ENCODE data around the gene POFUT1.
"Not testable (repeated sequence)": the region's sequence is repeated elsewhere in the genome, so short reads cannot be mapped to it uniquely, and the experiment has no call there.

Gene POFUT1

DNA sequence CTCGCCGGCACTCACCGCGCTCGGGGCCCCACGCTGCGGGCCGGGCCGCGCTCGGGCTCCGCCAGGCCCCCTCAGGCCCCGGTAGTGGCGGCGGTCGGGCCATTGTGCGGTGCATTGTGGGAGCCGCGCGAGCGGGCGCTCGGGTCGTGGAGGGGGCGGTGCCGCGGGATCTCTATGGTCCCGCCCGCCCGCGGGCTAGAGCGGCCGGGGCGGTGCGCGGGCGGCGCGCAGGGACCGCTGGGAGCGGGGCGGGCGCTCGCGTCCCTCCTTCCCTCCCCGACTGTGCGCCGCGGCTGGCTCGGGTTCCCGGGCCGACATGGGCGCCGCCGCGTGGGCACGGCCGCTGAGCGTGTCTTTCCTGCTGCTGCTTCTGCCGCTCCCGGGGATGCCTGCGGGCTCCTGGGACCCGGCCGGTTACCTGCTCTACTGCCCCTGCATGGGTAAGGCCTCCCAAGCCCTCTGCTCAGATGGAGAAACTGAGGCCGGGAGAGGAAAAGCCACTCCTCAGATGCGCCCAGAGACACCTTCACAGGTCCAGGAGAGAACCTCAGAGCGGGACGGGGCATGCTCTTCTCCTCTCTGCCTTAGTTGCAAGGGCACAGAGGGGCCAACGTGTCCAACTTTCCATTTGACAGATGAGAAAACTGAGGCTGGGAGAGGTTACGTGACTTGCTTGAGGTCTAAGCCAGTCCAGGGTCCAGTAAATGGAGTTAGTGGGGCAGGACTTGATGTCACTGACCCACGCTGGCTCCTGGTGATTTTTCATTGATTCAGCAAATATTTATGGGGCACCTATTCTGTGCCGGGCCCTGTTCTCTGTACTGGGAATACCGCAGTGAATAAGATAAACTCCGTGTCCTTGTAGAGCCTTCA lies at the start of gene POFUT1, which contains the start of gene PLAGL2:
TSS of gene POFUT1 (plus strand) at position 255 of the 873 bp plus-strand sequence. CDS start at position 317, 62 bp downstream.
TSS of gene PLAGL2 (minus strand) at position 118 of the 873 bp plus-strand sequence. CDS start 5,565 bp downstream, outside the sequence.
- peak; percentile 20 for DNase-seq

DNA sequence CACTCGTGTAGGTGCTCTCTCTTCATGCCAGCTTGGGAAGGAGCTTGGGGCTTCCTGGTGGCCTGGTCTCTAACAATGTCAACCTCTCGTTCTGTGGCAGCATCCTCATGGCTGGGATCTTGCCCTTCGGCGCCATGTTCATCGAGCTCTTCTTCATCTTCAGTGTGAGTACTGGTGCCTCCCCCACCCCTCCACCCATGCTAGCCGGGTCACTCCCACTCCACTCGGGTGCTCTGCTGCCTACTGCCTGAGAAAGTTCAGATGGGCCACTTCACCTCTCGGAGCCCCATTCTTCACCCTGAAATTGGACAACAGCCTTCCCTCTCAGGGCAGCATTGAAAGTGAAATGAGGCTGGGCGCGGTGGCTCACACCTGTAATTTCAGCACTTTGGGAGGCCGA lies 49.3 kb upstream of the POFUT1 start:
- no peak for DNase-seq

DNA sequence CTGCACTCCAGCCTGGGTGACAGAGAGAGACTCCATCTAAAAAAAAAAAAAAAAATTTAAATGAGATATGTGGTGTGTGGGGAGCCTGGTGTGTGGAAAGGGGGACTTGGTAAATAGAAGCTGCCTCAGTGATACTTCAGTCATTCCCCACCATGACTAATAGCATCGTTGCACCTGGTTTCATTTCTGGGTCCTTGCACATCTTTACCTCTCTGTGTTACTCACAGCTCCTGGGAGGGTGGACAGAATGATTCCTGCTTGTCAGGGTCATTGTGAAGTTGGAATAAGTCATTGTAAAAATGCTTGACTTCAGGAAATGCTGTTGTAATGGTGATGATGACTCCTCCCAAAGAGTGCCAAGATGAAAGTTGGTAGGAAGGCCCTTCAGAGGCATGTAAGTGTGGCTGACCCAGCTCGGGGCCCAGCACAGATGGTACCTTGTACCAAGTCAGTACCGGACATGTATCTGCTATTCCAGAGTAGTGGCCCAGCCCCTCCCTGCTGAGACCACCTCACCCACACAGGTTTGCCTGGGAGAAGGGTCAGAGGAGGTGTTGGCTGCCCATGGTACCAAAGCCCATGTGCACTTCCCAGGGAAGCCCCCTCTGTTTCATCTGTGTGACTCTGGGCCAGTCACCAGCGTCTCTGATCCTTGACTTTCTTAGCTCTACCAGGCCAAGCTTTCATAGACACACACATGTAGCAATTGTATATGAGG lies 48.6 kb upstream of the POFUT1 start:
- no peak for DNase-seq

DNA sequence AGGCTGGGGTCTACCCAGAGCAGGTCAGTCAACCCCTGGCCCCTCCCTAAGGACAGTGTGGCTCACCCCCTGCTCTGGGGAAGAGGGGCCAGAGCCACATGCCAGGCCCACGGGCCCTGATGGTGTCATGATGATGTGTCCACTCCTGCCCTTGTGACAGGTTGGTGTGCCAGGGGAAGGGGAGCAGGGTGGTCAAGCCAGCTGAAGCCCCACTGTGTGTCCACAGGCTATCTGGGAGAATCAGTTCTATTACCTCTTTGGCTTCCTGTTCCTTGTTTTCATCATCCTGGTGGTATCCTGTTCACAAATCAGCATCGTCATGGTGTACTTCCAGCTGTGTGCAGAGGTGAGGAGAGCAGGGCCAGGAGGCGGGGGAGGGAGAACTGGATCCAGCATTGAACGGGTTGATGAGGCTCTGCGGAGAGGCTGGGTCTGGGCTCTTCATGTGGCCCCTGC lies 47.9 kb upstream of the POFUT1 start:
- no peak for DNase-seq

DNA sequence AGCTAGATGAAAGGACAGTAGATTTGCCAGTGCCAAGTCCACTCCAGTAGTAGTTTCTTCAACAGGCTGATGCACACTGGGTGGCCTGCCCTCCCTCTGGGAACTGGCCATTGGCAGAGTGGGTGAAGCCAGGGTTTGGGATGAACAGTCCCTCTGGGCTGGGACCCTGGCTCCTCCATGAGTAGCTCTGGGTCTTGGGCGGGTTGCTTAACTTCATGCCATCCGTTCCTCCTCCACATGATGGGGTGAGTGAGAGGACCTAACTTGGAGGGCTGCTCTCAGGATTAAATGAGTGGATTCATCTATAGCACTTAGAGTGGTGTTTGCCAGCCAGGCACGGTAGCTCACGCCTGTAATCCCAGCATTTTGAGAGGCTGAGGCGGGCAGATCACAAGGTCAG lies 47.3 kb upstream of the POFUT1 start:
- DNase-seq: no peak

DNA sequence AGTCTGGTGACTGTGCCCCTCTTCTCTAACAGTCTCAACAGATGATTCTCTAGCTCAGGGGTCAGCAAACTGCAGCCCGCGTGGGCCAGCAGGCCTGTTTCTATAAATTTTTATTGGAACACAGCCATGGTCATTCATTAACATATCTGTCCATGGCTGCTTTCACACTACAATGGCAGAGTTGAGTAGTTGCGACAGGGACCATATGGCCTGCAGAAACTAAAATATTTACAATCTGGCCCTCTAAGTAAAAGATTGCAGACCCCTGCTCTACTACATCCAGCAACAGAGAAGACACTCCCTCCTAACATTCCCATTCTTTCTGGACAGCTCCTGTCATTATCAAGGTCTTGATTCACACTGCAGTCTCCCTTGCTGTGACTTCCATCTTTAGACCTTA lies 45.3 kb upstream of the POFUT1 start:
- DNase-seq: no peak

DNA sequence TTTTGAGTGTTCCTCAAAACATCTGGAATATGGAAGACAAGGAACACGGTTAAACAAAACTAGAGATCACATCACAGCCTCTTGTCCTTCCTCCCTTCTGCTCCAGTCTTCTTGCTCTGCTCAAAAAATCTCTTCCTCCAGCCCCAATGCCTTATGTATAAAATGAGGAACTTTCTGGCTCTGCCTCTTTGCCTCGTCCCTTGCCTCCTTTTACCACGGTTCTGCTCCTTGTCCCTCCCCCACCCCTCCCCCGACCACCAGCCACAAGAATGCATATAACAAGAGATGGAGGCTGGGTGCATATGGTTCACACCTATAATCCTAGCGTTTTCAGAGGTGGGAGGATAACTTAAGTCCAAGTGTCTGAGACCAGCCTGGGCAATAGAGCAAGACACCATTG lies 43.7 kb upstream of the POFUT1 start:
- DNase-seq: no peak

DNA sequence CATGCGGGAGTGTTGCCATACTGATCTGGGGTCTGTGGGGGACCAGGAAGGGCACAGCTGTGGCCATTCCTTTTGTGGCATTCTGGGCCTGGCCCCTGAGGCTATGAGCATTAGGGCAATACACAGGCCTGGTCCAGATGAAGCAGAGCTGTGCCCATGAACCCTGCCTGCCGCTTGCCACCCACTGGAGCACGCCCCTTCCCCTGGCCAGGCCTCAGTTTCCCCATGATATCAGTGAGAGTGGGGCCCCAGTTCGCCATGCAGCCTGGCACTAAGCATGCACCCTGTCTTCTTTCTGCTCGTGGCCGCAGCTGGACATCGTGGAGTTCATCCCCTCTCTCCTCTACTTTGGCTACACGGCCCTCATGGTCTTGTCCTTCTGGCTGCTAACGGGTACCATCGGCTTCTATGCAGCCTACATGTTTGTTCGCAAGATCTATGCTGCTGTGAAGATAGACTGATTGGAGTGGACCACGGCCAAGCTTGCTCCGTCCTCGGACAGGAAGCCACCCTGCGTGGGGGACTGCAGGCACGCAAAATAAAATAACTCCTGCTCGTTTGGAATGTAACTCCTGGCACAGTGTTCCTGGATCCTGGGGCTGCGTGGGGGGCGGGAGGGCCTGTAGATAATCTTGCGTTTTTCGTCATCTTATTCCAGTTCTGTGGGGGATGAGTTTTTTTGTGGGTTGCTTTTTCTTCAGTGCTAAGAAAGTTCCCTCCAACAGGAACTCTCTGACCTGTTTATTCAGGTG lies 42.5 kb upstream of the POFUT1 start:
- no peak for DNase-seq

DNA sequence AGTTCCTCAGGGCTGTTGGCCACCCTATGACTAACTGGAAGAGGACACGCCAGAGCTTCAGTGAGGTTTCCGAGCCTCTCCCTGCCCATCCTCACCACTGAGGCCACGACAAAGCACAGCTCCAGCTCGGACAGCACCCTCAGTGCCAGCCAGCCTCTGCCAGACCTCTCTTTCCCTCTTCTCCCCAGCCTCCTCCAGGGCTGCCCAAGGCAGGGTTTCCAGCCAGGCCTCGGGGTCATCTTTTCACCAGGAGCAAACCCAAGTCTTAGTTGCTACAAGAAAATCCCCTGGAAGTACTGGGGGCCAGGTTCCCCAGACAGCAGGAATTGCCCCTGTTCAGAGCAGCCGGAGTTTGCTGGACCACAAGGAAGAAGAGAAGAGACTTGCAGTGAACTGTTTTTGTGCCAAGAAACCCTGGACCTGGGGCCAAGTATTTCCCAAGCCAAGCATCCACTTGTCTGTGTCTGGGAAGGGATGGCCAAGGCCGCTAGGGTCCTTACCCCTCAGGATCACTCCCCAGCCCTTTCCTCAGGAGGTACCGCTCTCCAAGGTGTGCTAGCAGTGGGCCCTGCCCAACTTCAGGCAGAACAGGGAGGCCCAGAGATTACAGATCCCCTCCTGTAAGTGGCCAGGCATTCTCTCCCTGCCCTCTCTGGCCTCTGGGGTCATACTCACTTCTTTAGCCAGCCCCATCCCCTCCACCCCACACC lies 41.7 kb upstream of the POFUT1 start:
- no peak for DNase-seq

DNA sequence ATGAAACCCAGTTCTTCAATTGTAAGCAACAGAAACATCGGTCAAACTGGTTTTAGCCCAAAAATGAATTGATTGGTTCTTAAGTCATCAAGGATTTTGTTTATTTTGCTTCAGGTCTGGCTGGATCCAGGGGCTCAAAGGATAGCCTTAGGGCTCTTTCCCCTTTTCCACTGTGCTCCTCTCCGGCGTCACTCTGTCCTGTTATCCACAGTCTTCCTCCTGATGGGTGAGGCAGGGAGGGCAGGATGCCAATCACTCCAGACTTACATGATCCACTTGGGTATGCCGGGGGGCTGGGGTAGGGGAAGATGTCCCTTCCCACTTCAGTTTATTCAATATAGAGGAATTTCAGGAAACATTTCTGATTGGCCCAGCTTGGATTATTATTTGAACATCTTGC lies 40.1 kb upstream of the POFUT1 start:
- no peak for DNase-seq

DNA sequence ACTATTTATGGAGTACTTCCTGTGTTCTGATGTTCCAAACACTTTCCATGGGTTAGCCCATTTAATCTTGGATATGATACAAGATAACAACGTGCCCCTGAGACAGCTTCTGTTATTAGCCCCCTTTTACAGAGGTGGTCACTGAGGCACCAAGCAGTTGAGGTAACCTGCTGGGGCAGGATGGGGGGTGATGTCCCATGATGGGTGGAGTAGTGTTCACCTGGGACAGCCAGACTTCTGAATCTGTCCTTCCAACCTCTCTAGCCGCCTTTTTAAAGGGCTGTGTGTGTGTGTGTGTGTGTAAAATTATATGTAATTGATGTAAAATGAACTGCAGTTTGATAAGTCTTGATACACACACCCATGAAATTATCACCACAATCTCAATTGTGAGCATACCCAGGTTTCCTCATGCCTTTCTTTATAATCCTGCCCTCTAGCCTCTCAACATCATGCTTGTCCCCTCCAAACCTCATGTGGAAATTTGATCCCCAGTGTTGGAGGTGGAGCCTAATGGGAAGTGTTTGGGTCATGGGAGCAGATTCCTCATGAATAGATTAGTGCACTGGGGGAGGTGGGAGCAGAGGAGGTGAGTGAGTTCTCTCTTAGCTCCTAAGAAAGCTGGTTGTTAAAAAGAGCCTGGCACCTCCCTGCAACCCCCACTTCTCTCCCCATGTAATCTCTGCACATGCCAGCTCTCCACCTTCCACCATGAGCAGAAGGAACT lies 39.3 kb upstream of the POFUT1 start:
- no peak for DNase-seq

DNA sequence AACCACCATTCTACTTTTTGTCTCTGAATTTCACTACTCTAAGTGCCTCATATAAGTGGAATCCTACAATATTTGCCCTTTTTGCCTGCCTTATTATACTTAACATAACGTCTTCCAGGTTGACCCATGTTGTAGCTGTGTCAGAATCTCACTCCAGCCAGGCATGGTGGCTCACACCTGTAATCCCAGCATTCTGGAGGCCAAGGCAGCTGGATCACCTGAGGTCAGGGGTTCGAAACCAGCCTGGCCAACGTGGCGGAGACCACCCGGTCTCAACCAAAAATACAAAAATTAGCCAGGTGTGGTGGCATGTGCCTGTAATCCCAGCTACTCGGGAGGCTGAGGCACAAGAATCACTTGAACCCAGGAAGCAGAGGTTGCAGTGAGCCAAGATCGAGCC lies 30.0 kb upstream of the POFUT1 start:
- DNase-seq: not testable (repeated sequence)

DNA sequence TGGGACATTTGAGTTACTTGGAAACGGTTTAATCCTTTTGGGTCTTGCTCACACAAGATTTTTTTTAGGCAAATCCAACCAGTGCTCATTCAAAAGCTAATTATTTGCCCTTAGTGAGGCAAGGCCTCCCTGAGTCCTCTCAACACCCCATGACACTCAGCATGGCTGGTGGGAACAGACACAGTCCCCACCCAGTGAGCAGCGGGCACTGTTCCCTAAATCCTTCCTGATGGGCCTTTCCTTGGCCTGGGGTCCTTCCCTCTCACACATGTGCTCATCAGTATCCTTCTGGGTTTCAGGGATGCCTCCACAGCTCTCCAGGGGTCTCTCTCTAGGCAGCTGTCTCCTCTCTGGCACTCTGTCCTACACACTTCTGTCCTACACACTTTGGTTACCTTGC lies 28.2 kb upstream of the POFUT1 start:
- DNase-seq: no peak

DNA sequence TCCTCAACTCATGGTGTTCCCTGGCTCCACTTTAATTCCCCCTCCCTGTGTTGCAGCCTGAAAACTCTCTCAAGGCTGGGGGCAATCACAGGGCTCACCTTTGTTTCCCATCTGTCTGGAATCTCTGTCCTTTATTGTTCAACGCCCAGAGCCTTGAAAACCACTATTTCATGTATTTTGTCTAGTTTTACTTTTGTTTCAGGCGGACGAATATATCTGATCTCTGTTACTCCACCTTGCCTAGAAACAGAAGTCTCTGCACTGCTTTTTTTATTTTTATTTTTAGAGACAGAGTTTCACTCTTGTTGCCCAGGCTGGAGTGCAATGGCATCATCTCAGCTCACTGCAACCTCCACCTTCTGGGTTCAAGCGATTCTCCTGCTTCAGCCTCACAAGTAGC lies 27.7 kb upstream of the POFUT1 start:
- no peak for DNase-seq

DNA sequence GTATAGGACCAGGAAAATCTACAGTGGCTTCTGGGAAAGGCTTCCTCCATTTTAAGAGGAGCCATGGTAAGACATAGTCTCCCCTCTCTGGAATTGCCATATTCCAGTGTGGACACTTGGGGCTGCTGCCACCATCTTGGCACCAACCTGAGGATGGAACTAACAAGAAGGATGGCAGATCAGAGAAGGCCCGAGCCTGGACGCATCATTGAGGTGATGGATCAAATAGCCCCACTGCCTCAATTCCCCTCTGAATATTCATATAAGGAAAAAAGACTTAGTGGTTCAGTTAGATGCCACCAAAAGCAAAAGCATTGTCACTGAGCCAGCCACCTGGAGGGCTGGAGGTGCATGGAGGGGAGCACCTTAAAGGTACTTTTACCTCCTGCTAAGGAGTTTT lies 26.1 kb upstream of the POFUT1 start:
- DNase-seq: no peak

DNA sequence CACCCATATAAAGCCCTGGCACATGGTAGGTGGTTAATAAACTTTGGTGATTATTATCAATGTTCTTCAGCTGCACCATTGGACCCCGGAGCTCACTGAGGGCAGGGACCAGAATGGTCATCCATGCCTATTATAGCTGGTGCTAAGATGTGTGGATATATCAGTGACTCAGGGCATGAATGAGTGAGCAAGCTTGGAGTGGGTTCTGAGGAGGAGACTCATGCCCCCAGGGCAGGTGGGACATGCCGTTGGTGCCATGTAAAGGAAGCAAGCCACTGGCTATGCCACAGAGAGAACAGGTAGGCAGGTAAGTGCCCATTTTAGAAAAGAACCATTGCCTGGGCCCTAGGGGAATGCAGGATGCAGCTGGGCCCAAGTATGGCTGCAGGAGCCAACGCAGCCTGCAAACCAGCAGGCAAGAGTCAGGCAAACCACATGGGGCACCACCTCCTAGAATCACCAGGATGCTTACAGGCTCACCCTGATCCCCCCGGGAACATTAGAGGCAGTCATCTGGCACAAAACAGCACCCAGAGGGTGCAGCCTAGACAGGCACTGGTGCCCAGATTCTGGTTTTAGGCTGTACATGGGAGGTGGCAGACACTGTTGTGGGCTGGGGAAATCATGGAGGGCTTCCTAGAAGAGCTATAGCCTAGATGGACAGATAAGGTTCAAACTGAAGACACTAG lies 23.6 kb upstream of the POFUT1 start:
- no peak for DNase-seq

DNA sequence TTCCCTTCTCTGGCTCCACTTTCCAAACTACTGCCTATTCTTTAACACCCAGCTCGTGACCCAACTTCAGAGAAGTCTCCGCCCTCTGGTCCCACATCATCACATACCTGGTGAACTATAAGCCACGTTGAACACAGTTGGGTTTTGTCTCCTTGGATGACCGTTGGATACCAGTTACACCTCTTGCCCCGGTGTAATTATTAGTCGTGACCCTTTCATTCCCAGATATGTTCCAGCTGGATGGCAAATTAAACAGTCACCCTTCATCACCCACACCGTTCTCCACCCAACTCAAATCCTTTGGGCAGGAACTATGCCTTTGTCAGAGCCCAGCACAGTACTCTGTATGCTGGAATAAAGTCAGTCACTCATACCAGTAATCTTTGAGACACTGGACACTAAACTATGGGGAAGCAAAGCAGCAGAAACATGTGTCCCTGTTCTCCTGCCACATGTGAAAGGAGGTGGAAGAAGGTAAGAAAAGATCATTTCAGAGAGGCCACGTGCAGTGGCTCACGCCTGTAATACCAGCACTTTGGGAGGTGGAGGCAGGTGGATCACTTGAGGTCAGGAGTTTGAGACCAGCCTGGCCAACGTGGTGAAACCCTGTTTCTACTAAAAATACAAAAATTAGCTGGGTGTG lies 22.6 kb upstream of the POFUT1 start:
- no peak for DNase-seq

DNA sequence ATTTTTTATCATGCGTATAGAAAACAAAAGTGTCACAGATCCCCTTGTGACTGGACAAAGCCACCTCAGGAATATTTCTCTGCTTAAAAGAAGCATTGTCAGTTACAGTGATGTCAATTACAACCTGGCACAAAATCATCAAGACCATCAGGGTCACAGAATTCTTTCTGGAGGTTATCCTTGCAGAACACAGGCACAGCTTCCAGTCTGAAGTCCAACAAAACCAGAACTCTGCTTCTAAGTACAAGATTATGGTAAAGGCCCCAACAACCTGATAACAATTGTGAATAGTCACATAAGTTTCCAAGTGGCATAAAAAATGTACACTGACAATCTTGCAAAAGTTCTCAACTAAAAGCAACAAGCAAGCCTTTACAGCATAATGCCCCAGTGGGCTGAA lies 21.2 kb upstream of the POFUT1 start:
- no peak for DNase-seq

DNA sequence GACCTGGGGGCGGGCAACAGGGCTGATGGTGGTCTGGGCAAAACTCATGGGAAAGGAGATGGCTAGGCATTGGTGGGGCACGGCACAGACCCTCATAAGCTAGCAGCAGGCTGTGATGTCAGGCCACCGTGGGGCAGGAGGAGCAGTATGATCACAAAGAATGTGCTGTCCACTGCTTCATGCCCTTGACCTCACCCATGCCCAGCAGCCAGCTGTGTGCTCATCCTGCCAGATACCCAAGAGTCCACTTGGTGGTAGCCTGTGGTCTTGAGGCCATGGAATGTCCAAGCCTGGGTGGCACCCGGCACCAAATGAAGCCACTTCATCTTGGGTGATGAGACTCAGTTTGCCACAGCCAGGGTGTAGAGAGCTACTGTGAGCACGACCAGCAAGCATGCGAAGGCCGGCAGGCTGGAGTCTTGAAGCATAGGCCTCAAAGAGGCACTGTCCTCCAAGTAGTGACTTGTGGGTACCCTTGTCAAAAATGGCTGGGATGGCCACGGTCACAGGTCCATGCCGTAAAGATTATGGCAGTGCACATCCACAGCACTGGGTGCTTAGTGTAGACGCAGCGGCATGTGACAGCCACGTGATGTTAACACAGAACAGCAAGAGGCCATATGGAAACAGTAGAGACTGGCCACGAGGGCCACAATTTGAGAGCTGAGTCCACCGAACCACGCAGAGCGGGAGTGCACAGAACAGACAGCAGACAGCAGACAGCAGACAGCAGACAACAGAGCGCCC lies 19.1 kb upstream of the POFUT1 start:
- DNase-seq: no peak

DNA sequence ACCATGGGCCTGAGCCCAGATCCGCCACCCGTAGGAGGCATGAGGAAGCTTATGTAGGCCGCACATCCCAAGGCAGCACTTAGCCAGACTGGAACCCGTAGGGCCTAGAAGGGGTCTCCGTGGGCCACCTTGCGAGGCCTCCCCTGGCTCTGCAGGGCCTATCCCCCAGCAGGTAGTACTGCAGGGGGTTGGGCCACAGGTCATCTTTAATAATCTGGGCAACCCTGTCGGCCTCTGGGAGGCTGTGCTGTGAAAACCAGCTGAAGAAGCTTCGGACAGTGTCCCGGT lies 18.6 kb upstream of the POFUT1 start:
- no peak for DNase-seq
